GM19099 (cell line): ENCODE data around the gene CTSA.

Source experiments
- POLR2A ChIP-seq: IDR thresholded peaks from 3 replicates; pipeline ENCODE4 v1.6.1; 2011; ENCODE audit warnings: low read depth; ENCODE audit not compliant: insufficient read length; ENCODE audit errors: extremely low read depth

CTSA gene

DNA sequence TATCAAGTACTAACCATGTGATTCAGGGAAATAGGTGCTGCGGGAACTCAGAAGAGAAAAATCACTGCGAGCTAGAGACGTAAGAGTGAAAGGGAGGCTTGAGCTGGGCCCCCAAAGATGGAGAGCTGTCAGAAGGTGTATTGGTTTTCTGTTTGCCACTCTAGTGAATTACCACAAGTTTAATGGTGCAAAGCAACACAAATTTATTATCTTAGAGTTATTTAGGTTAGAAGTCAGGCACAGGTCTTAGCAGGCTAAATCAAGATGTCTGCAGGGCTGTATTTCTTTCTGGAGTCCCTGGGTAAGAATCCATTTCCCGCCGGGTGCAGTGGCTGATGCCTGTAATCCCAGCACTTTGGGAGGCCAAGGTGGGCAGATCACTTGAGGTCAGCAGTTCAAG is 31.2 kb upstream of the CTSA start:
- TF ChIP-seq POLR2A: no peak

DNA sequence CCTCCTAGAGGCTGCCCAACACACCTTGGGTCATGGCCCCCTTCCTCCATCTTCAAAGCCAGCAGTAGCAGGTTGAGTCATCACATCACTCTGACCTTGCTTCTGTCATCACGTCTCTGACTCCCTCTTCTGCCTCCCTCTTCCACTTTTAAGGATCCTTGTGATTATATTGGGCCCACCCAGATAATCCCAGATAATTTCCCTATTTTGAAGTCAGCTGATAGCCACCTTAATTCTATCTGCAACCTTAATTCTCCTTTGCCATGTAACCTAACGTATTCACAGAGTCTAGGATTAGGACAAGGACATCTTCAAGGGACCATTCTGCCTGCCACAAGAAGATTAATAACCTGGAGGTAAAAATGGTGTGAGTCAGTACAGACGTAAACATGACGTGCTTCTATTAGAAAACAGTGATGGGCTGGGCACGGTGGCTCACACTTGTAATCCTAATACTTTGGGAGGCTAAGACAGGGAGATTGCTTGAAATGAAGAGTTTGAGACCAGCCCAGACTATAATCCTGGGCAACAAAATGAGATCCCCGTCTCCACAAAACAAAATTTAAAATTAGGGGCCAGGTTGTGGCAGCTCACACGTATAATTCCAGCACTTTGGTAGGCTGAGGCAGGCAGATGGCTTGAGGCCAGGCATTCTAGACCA is 30.4 kb upstream of the CTSA start:
- no peak for TF ChIP-seq POLR2A

DNA sequence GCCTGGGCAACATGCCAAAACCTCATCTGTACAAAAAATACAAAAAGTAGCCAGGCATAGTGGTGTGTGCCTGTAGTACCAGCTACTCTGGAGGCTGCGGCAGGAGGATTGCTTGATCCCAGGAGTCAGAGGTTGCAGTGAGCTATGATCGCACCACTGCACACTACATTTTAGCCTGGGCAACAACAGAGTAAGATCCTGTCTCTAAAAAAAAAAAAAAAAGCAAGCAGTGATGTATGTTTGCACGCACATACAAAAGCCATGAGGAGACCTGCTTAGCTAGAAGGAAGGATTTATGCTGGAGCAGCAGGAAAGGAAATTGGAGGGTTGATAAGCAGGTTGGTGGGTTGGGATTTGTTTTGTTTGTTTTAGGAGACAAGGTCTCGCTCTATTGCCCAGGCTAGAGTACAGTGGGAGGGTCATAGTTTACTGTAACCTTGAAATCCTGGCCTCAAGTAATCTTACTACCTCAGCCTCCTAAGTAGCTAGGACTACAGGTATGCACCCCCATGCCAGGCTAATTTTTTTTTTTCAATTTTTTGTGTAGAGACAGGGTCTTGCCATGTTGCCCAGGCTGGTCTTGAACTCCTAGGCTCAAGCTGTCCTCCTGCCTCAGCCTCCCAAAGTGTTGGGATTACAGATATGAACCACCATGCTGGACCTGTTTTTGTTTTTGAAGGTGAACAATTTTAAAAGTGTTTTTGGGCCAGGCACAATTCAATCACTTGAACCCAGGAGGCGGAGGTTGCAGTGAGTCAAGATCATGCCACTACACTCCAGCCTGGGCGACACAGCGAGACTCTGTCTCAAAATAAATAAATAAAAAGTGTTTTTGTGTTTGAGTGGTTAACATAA is 29.7 kb upstream of the CTSA start:
- no peak for TF ChIP-seq POLR2A

DNA sequence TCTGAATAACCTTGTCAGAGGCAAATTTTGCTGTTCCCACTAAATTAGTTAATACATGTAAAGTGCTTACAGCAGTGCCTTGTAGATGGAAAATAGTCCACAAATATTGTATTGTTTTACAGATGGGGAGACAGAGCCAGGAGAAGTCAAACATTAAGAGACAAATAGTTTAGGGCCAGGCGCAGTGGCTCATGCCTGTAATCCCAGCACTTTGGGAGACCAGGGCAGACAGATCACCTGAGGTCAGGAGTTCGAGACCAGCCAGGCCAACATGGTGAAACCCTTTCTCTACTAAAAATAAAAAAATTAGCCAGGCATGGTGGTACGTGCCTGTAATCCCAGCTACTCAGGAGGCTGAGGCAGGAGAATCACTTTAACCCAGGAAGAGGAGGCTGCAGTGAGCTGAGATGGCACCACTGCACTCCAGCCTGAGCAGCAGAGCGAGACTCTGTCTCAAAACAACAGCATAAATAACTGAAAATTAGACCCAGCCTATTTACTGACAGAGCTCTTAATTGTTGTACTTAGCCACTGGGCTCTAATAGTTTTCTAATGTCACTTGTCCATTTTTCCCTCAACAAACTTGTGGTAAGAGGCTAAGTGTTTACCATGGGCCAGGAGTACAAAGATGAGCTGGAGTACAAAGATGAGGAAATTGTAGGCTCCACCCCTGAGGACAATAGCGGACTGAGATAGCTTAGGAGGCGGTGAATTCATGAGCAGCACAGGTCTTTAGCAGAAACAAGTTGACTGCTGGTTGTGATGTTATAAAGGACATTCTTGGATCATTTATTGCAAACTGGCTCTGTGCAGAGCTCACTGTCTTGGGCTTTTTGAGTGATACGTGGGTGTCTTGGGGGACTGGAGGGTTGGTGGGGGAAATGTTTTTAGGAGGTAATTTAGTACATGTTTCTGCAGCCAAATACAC is 27.3 kb upstream of the CTSA start:
- no peak for TF ChIP-seq POLR2A

DNA sequence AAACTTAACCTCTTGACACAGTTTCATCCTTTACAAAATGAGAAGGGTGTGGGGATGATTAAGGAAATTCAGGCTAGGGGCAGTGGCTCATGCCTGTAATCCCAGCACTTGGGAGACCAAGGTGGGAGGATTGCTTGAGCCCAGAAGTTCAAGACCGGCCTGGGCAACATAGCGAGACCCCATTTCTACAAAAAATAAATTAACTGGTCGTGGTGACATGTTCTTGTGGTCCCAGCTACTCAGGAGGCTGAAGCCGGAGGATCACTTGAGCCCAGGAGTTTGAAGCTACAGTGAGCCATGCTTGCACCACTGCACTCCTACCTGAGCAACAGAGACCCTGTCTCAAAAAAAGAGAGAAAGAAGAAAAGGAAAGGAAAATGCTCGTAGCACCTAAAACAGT is 24.7 kb upstream of the CTSA start:
- TF ChIP-seq POLR2A: no peak

DNA sequence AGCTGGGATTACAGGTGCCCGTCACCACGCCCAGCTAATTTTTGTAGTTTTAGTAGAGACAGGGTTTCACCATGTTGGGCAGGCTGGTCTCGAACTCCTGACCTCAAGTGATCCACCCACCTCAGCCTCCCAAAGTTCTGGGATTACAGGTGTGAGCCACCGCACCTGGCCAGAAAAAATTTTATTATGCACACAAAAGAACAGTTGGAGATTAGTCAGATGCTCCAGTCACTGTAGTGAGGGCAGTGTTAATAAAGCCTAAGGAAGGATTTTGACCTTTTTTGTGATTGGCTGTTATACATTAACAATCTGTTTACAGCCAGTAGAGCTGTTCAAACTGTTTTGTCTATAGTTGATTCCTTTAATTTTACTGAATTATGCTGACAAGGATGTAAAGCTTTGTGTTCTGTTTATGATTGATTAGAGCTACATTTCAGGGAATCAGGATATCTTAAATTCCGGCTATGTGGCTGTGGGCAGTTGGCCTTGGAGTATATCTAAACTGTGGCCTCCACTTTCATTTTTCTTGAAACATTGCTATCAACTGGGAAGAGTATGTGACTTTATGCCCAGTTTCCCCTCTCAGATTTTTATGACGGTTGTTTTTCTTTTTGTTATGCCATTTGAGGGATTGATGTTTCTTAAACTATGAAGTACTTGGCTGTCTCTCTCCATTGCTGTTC is 23.9 kb upstream of the CTSA start:
- TF ChIP-seq POLR2A: no peak

DNA sequence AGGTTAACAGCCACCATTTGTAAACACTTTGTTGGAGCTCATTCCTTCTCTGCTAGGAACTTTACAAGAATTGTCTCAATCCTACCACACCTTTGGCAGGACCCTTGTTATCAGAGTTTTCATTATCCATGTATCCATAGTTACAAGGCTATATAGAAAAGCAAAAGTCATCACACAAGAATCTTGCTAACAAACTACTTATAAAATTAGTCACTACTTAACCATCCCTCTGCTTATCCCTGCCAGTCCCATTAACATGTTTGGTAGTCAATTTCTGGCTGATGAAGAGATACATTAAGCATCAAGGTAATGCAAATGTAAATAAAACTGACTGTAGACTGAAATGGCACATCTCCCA is 23.3 kb upstream of the CTSA start:
- no peak for TF ChIP-seq POLR2A

DNA sequence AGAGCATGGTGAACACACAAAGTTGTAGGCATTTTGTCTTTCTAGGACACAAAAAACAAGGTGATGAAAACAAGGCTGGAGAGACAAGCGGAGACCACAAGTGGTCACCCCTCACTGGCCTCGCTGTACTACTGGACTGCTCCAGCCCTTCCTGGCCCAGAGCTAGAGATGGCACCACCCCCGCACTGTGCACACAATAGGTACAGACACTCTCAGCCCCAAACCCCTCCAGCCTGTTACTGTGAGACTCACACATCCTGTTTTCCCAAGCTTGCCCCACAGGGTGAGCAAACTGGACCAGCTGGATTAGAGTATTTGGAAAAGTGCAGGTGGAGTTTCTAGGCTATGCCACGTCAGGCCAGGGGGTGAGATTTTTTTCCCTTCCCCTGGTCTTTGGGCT is 18.5 kb upstream of the CTSA start:
- no peak for TF ChIP-seq POLR2A

DNA sequence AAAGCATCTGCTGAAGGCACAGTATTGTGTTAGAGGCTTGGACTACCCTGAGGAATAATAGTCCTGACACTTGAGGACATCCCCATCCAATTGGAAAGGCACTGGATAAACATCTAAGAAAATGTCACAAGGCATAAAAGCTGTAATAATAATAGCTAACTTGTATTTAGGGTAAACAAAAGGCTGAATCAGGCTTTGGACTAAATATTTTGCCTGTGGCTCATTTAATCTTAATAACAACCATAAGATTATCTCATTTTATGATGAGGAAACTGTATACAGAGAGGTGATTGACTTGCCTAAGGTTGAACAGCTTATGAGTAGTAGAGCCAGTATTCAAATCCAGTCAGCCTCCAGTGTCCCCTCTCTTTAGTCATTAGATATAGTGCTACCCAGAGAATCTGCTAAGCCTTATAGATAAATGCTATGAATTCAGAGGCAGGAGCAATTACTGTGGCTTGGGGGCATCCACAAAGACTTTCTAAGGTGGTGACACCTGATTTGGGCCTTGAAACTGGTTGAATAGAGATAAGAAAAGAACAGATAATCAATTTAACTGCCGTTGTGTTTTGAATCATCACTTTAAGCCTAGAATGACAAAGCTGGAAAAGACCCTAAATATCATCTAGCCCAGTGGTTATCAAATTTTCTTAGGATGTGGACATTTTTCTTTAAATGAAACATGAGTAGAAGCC is 17.6 kb upstream of the CTSA start:
- no peak for TF ChIP-seq POLR2A

DNA sequence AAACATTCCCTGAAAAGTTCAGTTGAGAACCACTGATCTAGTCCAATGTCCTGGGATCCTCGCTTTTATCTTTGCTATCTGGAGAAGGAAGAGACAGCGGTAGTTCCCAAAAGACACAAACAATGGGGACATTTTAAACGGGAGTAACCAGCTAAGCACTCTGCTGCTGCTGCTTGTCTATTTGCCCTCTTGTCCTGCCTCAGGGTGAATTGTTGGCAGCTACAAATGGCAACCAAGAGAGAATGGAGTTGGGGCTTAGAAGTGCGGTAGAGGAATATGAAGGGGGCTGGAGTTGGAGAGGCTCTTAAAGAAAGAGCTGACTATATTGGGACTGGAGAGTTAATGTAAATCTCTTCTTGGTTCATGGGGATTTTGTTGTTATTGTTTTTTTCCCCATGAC is 16.6 kb upstream of the CTSA start:
- no peak for TF ChIP-seq POLR2A

DNA sequence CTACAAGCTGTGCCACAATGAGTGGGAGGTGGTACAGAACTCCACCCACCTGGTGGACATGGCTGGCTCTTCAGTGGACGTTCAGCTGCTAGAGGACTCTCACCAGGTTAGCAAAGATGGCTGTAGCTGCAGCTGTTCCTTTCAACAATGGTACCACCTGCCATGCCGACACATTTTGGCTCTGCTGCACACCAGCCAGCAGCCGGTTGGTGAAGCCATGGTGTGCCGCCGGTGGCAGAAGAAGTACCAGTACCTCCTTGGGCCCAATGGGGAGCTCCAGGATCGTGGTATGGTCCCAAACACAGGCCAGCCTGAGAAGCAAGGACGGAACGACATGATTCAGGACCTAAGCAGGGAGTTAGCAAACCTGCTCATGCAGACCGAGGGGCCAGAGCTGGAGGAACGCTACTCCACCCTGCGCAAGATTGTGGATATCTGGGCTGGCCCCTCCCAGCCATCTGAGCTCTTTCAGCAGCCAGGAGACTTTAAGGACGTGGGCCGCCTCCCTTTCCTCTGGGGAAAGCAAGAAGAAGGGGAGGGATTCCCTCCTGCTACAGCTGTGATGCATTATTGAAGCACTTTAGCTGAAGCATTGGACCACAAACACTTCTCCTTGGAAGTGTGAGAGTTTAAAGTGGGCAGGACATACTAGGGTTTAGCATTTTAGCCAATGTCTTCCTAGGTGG is 12.9 kb upstream of the CTSA start:
- no peak for TF ChIP-seq POLR2A

DNA sequence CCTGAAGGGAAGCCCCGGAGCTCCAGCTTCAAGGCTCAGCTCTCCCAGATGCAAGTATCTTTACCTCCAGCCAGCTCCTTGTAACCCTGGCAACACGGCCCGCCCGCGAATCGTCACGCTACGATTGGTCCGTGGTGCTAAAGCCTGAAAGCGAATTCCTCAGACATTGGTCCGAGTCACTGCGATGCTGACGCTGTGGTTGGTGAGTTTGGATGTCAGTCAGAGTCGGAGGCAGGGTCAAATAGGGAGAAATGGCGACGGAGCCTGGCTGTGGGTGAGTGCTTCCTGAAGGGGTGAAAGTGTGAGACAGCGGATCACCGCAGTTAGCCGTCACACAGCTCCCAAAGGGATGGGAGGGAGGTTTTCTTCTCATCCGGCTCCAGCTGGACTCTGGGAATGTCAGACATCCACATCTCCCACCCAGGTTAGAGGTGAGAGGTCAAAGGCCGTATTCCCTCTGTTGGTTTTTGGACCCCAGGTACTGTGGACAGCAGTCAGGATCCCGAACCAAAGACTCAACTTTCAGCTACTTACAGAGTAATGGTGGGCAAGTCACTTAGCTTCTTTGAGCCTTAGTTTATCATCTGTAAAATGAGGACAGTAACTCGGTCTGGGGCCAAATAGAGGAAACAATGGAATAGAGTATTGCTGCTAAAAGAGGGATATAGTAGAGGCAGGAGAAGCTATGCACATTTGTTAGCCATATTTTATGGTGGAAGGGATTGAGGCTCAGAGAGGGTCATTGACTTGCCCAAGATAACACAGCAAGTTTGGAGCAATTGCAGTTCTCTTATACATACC is 9.9 kb upstream of the CTSA start, which contains the start of gene ZSWIM1:
TSS of gene ZSWIM1 (plus strand) at position 240 of the 801 bp plus-strand sequence. CDS start 1,366 bp downstream, outside the sequence.
- TF ChIP-seq POLR2A: peak; percentile 89
